IMR-90 (cell line): Measurements from ENCODE around the gene SLC6A3. TPM values are rescaled to one million over a fixed set of nuclear protein-coding genes. Genes with fewer than 3 reads are reported as not detected.

ENCODE experiments used
- ATAC-seq: fragments of 200-7000 bp; cut with Tn5 transposase; 2 replicates; pipeline ENCODE4 v1.9.1; 2020; ENCODE audit warnings: low read depth, mild to moderate bottlenecking, moderate library complexity
- BruUV-seq: library from RNA; stranded (reverse); fragments of 400-500 nt; replicated peaks from 2 replicates; lab custom pipeline; 2021; lab: Mats Ljungman, UMichigan
- CTCF ChIA-PET: fragments of 300-600 bp; formaldehyde crosslinking; extraction: SDS; loops from one replicate; lab custom pipeline; 2021; ENCODE audit warnings: antibody characterized with exemption; lab: Yijun Ruan, JAX
- POLR2A ChIA-PET: fragments of 300-600 bp; sonication (Branson Sonifier 250); formaldehyde crosslinking; loops from one replicate; lab custom pipeline; 2022; ENCODE audit warnings: antibody characterized with exemption; ENCODE audit not compliant: unreplicated experiment; lab: Charles Lee
- DNase-seq: peaks from one replicate; pipeline ENCODE4 v3.0.0; 2013
- H2AFZ ChIP-seq: replicated peaks from 2 replicates; pipeline ENCODE3; 2013; ENCODE audit warnings: low read length, mild to moderate bottlenecking; ENCODE audit not compliant: poor library complexity
- H2AK5ac ChIP-seq: 2 replicates; pipeline ENCODE4 v1.6.1; 2013; ENCODE audit warnings: low read depth, low read length, inconsistent platforms
- H2AK9ac ChIP-seq: replicated peaks from 2 replicates; pipeline ENCODE3; 2013; ENCODE audit warnings: mild to moderate bottlenecking, low read depth, low read length, moderate library complexity; ENCODE audit not compliant: poor library complexity
- H2BK120ac ChIP-seq: 2 replicates; pipeline ENCODE4 v1.6.1; 2013; ENCODE audit warnings: low read depth, low read length, inconsistent platforms
- H2BK15ac ChIP-seq: 3 replicates; pipeline ENCODE4 v1.6.1; 2013; ENCODE audit warnings: low read depth, low read length, inconsistent platforms
- H2BK20ac ChIP-seq: 2 replicates; pipeline ENCODE4 v1.6.1; 2013; ENCODE audit warnings: low read depth, mild to moderate bottlenecking, inconsistent platforms, low read length, moderate library complexity
- H2BK5ac ChIP-seq: 2 replicates; pipeline ENCODE4 v1.6.1; 2013; ENCODE audit warnings: mild to moderate bottlenecking, low read depth, low read length, inconsistent platforms; ENCODE audit not compliant: poor library complexity, severe bottlenecking
- H3K14ac ChIP-seq: replicated peaks from 2 replicates; pipeline ENCODE4 v1.6.1; 2013; ENCODE audit warnings: low read depth, low read length, inconsistent platforms
- H3K18ac ChIP-seq: 2 replicates; pipeline ENCODE4 v1.6.1; 2013; ENCODE audit warnings: low read depth, low read length, control low read depth
- H3K23ac ChIP-seq: 2 replicates; pipeline ENCODE4 v1.6.1; 2013; ENCODE audit warnings: low read depth, low read length, inconsistent platforms
- H3K27ac ChIP-seq: 2 replicates; pipeline ENCODE4 v1.5.1; 2013; ENCODE audit warnings: mild to moderate bottlenecking, control low read depth, low read length; ENCODE audit not compliant: insufficient read depth
- H3K27me3 ChIP-seq: 2 replicates; pipeline ENCODE4 v1.6.1; 2013; ENCODE audit warnings: low read length; ENCODE audit not compliant: control insufficient read depth, insufficient read depth
- H3K36me3 ChIP-seq: 2 replicates; pipeline ENCODE4 v1.6.1; 2013; ENCODE audit warnings: low read length, mixed read lengths; ENCODE audit not compliant: control insufficient read depth, insufficient read depth
- H3K4ac ChIP-seq: 2 replicates; pipeline ENCODE4 v1.6.1; 2013; ENCODE audit warnings: low read depth, low read length, inconsistent platforms
- H3K4me1 ChIP-seq: 2 replicates; pipeline ENCODE4 v1.6.1; 2013; ENCODE audit warnings: low read length, mixed read lengths; ENCODE audit not compliant: control insufficient read depth, insufficient read depth
- H3K4me2 ChIP-seq: 2 replicates; pipeline ENCODE4 v1.6.1; 2013; ENCODE audit warnings: low read depth, mild to moderate bottlenecking, control low read depth, low read length, moderate library complexity
- H3K4me3 ChIP-seq: 2 replicates; pipeline ENCODE4 v1.5.1; 2013; ENCODE audit warnings: low read depth, mild to moderate bottlenecking, control low read depth, low read length, moderate library complexity; ENCODE audit not compliant: insufficient read depth
- H3K56ac ChIP-seq: 2 replicates; pipeline ENCODE4 v1.6.1; 2013; ENCODE audit warnings: low read length, inconsistent platforms; ENCODE audit not compliant: insufficient read depth; ENCODE audit errors: extremely low read depth
- H3K79me1 ChIP-seq, 2 experiments: 2 replicates each; pipeline ENCODE4 v1.6.1; 2013; ENCODE audit warnings: low read length in 2 of 2, inconsistent platforms in 1 of 2, low read depth in 1 of 2
- H3K9ac ChIP-seq: 2 replicates; pipeline ENCODE4 v1.6.1; 2013; ENCODE audit warnings: low read depth, low read length, control low read depth
- H3K9me1 ChIP-seq: 2 replicates; pipeline ENCODE4 v1.6.1; 2013; ENCODE audit warnings: low read length, inconsistent platforms; ENCODE audit not compliant: insufficient read depth
- H3K9me3 ChIP-seq: 2 replicates; pipeline ENCODE4 v1.6.1; 2013; ENCODE audit warnings: low read length; ENCODE audit not compliant: control insufficient read depth, insufficient read depth
- H4K20me1 ChIP-seq: 2 replicates; pipeline ENCODE4 v1.6.1; 2013; ENCODE audit warnings: low read length, inconsistent platforms; ENCODE audit not compliant: insufficient read depth
- H4K5ac ChIP-seq: 2 replicates; pipeline ENCODE4 v1.6.1; 2013; ENCODE audit warnings: mild to moderate bottlenecking, low read depth, low read length, control low read depth
- H4K8ac ChIP-seq, 2 experiments: 2 replicates each; pipeline ENCODE4 v1.6.1; 2013; ENCODE audit warnings: low read depth in 2 of 2, low read length in 2 of 2, control low read depth in 1 of 2, inconsistent platforms in 1 of 2
- H4K91ac ChIP-seq: 2 replicates; pipeline ENCODE4 v1.6.1; 2013; ENCODE audit warnings: low read depth, low read length, inconsistent platforms; ENCODE audit not compliant: insufficient read depth
- ELK1 ChIP-seq: fragments of 150-350 bp; IDR thresholded peaks from 2 replicates; pipeline ENCODE4 v1.6.1; 2016; ENCODE audit warnings: low read depth, mild to moderate bottlenecking, low read length, moderate library complexity, borderline replicate concordance
- MAFK ChIP-seq: IDR thresholded peaks from 2 replicates; pipeline ENCODE4 v1.6.1; 2012; ENCODE audit warnings: low read depth, low read length, improper control_type of control experiment
- MAZ ChIP-seq: IDR thresholded peaks from 2 replicates; pipeline ENCODE4 v1.6.1; 2012; ENCODE audit warnings: low read depth, mild to moderate bottlenecking, low read length, improper control_type of control experiment, moderate library complexity, borderline replicate concordance
- MXI1 ChIP-seq: IDR thresholded peaks from 2 replicates; pipeline ENCODE4 v1.6.1; 2012; ENCODE audit warnings: low read depth, mild to moderate bottlenecking, low read length, moderate library complexity, borderline replicate concordance
- POLR2A ChIP-seq: IDR thresholded peaks from 2 replicates; pipeline ENCODE4 v1.6.1; 2012; ENCODE audit warnings: mild to moderate bottlenecking, low read depth, low read length
- RCOR1 ChIP-seq: IDR thresholded peaks from 2 replicates; pipeline ENCODE4 v1.6.1; 2012; ENCODE audit warnings: mild to moderate bottlenecking, low read length, improper control_type of control experiment; ENCODE audit not compliant: insufficient replicate concordance
- SMC3 ChIP-seq: fragments of 150-350 bp; IDR thresholded peaks from 2 replicates; pipeline ENCODE4 v1.6.1; 2016; ENCODE audit warnings: low read depth, mild to moderate bottlenecking, antibody characterized with exemption, low read length, moderate library complexity
- USF2 ChIP-seq: fragments of 150-350 bp; IDR thresholded peaks from 2 replicates; pipeline ENCODE4 v1.6.1; 2017; ENCODE audit warnings: mild to moderate bottlenecking, antibody characterized with exemption, low read length, low read depth
- WGBS, 2 experiments: methylation state at CpG; one replicate each; pipeline versions ENCODE4 v1.1.5 to v1.1.7; 2013; ENCODE audit warnings: missing lambda C conversion rate in 2 of 2; ENCODE audit not compliant: insufficient read length in 1 of 2; ENCODE audit errors: extremely low coverage in 2 of 2; 5-methylcytosine and 5-hydroxymethylcytosine counted together
- dilution Hi-C: fragments of 300-500 bp; cut with HindIII; formaldehyde crosslinking; loops from one replicate; pipeline ENCODE4 v1.14.3; 2018; ENCODE audit warnings: low sequenced_read_pairs; ENCODE audit not compliant: unreplicated experiment
- in situ Hi-C: fragments of 300-500 bp; cut with MboI; formaldehyde crosslinking; loops from 3 replicates; pipeline ENCODE4 v1.14.3; 2019; ENCODE audit warnings: low sequenced_read_pairs, inconsistent platforms, mixed read lengths
- intact Hi-C: fragments of 100-400 bp; cut with micrococcal nuclease; formaldehyde crosslinking; loops from 2 replicates; pipeline ENCODE4 v1.10.0; 2022
- polyA plus RNA-seq, 3 experiments: library from polyadenylated mRNA; depleted of rRNA; stranded (reverse); fragments of >200 nt; gene quantifications; 2 replicates each; pipeline ENCODE4 v1.2.3, GENCODE V29; 2012; ENCODE audit warnings: low replicate concordance in 1 of 3
- total RNA-seq: library from RNA; depleted of rRNA; stranded (reverse); fragments of >200 nt; gene quantifications from 2 replicates; pipeline ENCODE4 v1.2.3, GENCODE V29; 2012

The SLC6A3 gene
- total and polyA plus RNA-seq, 2 of the 4 experiments (the other 2 are of a cell fraction) = not detected

- intact Hi-C loops = no loop called here
- no peak overlapping the region for H2AK9ac ChIP-seq
- TF ChIP-seq MAZ (no peak), USF2 (no peak), MXI1 (no peak), POLR2A (no peak), RCOR1 (no peak), ELK1 (no peak), MAFK (no peak), SMC3 (no peak)
- H3K36me3 ChIP-seq = peaks cover 61% of the 10 kb centered on the region
- dilution Hi-C loops = no loop called here
- H3K9me3 ChIP-seq = no peaks in the 10 kb centered on the region
- H3K4me1 ChIP-seq = no peaks in the 10 kb centered on the region
- no peak overlapping the region for H3K23ac ChIP-seq
- BruUV-seq = no TSS peak
- peaks cover 25% of the 10 kb centered on the region for H4K20me1 ChIP-seq
- H3K18ac ChIP-seq = no peak overlapping the region
- no peak overlapping the region for H2AK5ac ChIP-seq
- POLR2A ChIA-PET = no interaction called here
- no peak overlapping the region for H3K9ac ChIP-seq
- H3K14ac ChIP-seq = no peak overlapping the region
- H2BK15ac ChIP-seq = no peak overlapping the region
- H3K4ac ChIP-seq = no peak overlapping the region
- in situ Hi-C loops = loop anchor here (10.0 kb wide), 1 partner anchor 163 kb away; no protein-coding TSS in a partner anchor
- no peak overlapping the region for H3K4me3 ChIP-seq
- no peak overlapping the region for H2AFZ ChIP-seq
- no peak overlapping the region for H2BK5ac ChIP-seq
- WGBS, 2 experiments = 93% methylated on average over 14 of the region's 26 CpGs; no CpG with 5 or more reads in 1 of the 2 experiments
- no peak overlapping the region for H4K5ac ChIP-seq
- no peaks in the 10 kb centered on the region for H3K27me3 ChIP-seq
- CTCF ChIA-PET = no interaction called here
- H3K9me1 ChIP-seq = peaks cover 3% of the 10 kb centered on the region; the same call in 1 of the 2 replicates
- no peak overlapping the region for H2BK120ac ChIP-seq
- no peak overlapping the region for H4K8ac ChIP-seq
- DNase-seq = no peak
- no peak overlapping the region for H3K27ac ChIP-seq
- no peak overlapping the region for H3K4me2 ChIP-seq
- H3K56ac ChIP-seq = no peak overlapping the region
- no peak for ATAC-seq
- H4K91ac ChIP-seq = no peak overlapping the region
- no peak overlapping the region for H2BK20ac ChIP-seq
- peaks cover 3 to 4% of the 10 kb centered on the region in 2 experiments; a peak in 3 of 4 replicates for H3K79me1 ChIP-seq
Observed at GRCh38 chr5:1481266-1481958, 36.2 kb upstream of the SLC6A3 start.
